ENCODE measurements around the gene GOLM1. TPM values are rescaled to one million over a fixed set of nuclear protein-coding genes. Genes with fewer than 3 reads are reported as not detected.

The GOLM1 gene
- total and polyA plus RNA-seq, 9 of the 15 experiments (the other 6 are each of a cell fraction or from before 2014, with no cell fraction given) = 0.09 to 0.96 (median 0.40) TPM; not detected in 4

GRCh38 chr9:86102626-86103025, 3.3 kb upstream of the GOLM1 start:
- peaks cover 0 to 14% of the 10 kb centered on the region in 2 experiments; a peak in 2 of 5 replicates for H3K4me1 ChIP-seq (replicated peaks in 1 of 2; ENCODE audit: control insufficient read depth in 2 of 2, insufficient read depth in 2 of 2, low read length in 2 of 2)
- peaks cover 3 to 21% of the 10 kb centered on the region in 2 experiments; a peak in 3 of 5 replicates for H3K27me3 ChIP-seq (ENCODE audit: control insufficient read depth in 2 of 2, insufficient read depth in 2 of 2, low read length in 2 of 2)
- ChIA-PET CTCF (ENCODE audit: low intra/inter-chr PET ratio) (no interaction called here), POLR2A (interaction anchor here (0.6 kb wide), 1 partner anchor 29 kb away, joined by 3 read pairs; no protein-coding TSS in a partner anchor)
- no peak overlapping the region for H3K27ac ChIP-seq (ENCODE audit: extremely low read depth, low read depth, low read length)
- no TSS peak for BruUV-seq (replicated peaks)
- TF ChIP-seq ELK1 (CRISPR knock-in tag; IDR thresholded peaks at IDR 0.05) (no peak), IFI16 (CRISPR knock-in tag; IDR thresholded peaks at IDR 0.05) (no peak), FIP1L1 (IDR thresholded peaks at IDR 0.05; ENCODE audit: low read depth, low read length, poor library complexity, severe bottlenecking) (no peak), HOMEZ (CRISPR knock-in tag; IDR thresholded peaks at IDR 0.05) (no peak), ZNF324 (CRISPR knock-in tag; IDR thresholded peaks at IDR 0.05) (no peak), MYC (IDR thresholded peaks at IDR 0.05; ENCODE audit: low read depth, low read length) (no peak), MYC (CRISPR knock-in tag; IDR thresholded peaks at IDR 0.05; ENCODE audit: borderline replicate concordance, low read depth) (no peak)
- WGBS (ENCODE audit: insufficient coverage, low coverage, missing lambda C conversion rate) = 0% methylated on average over 2 of the region's 3 CpGs
- no peak for FAIRE-seq
- no peaks in the 10 kb centered on the region for H3K9me3 ChIP-seq (replicated peaks; ENCODE audit: control insufficient read depth, insufficient read depth, low read depth, low read length)
- H3K9ac ChIP-seq (ENCODE audit: insufficient read depth in 1 of 2, low read depth in 2 of 2, low read length in 2 of 2) = no peak overlapping the region
- ATAC-seq = no peak
- no peak overlapping the region for H3K4me3 ChIP-seq
- intact Hi-C loops (cut with micrococcal nuclease) = no loop called here
- no peaks in the 10 kb centered on the region for H3K36me3 ChIP-seq (ENCODE audit: control insufficient read depth, insufficient read depth, low read length)
- in situ Hi-C loops (cut with MboI) = no loop called here
- H2AFZ ChIP-seq (ENCODE audit: low read depth, low read length) = no peak overlapping the region
- DNase-seq (ENCODE audit: extremely low read depth in 1 of 4, low spot score in 3 of 4) = no peak
- H3K79me2 ChIP-seq (ENCODE audit: control insufficient read depth, insufficient read depth, low read length) = no peaks in the 10 kb centered on the region
- H3K4me2 ChIP-seq (ENCODE audit: insufficient read depth, low read length) = no peak overlapping the region
- H3K9me1 ChIP-seq (ENCODE audit: control insufficient read depth, insufficient read depth, low read length) = no peaks in the 10 kb centered on the region
- no peaks in the 10 kb centered on the region for H4K20me1 ChIP-seq (replicated peaks; ENCODE audit: control insufficient read depth, insufficient read depth, low read length)

All from K562 (cell line).